ENCODE measurements around the gene NCOA3. TPM values are rescaled to one million over a fixed set of nuclear protein-coding genes. Genes with fewer than 3 reads are reported as not detected.
A peak's percentile ranks its signal among the peaks of the same experiment; 100 is the strongest.

NCOA3 gene
- total RNA-seq, 1 experiment from 2014 or later: 60.3 TPM

DNA sequence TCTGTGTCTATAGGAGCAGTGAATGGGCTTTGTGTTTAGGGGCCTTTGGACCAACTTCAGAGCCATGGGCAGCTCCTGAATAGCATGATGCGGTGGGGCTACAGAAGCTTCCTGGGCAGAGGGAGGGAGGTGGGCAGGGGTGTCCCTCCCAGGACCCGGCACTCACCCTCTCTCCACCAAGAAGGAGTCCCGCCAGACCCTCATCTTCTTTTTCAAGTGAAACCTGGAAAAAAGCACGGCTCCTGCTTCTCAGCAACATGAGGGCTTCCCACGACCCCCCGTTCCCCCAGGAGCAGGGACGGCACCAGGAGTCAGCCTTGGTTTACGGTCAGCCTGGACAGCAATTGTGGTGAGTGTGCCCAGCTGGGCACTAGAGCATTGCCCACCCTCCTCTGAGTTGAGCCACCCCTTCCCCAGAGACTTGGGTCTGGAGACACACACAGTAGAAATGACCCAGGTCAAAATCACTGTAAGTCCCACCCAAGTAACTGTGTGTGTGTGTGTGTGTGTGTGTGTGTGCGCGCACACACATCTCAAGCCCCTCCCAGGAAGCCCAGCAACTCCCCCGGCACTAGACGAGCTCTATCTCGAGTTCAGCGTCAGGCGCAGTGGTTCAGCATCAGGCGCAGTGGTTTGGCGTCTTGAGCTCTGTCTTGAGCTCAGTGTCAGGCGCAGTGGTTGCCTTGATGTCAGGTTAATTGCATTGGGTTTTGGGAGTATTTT, 175.4 kb downstream of the NCOA3 start:
- Mint-ChIP-seq H3K27ac (ENCODE audit: unreplicated experiment) (no peak overlapping the region), H3K36me3 (ENCODE audit: insufficient read depth, unreplicated experiment) (peaks cover 5% of the 10 kb centered on the region), H3K27me3 (ENCODE audit: unreplicated experiment) (no peaks in the 10 kb centered on the region), H3K4me1 (ENCODE audit: low read depth, unreplicated experiment) (no peaks in the 10 kb centered on the region), H3K9me3 (ENCODE audit: low read depth, unreplicated experiment) (no peaks in the 10 kb centered on the region), H3K4me3 (ENCODE audit: low read depth, unreplicated experiment) (no peak overlapping the region)
- CTCF ChIA-PET: interaction anchor here (0.7 to 1.7 kb wide), 2 partner anchors 8 to 943 kb away, joined by 4 to 12 read pairs; no protein-coding TSS in a partner anchor
- intact Hi-C loops (cut with micrococcal nuclease; ENCODE audit: unreplicated experiment): loop anchor here (5.0 kb wide), 2 partner anchors 620 to 945 kb away; no protein-coding TSS in a partner anchor
- DNase-seq: no peak
- TF ChIP-seq, protein P1, sequence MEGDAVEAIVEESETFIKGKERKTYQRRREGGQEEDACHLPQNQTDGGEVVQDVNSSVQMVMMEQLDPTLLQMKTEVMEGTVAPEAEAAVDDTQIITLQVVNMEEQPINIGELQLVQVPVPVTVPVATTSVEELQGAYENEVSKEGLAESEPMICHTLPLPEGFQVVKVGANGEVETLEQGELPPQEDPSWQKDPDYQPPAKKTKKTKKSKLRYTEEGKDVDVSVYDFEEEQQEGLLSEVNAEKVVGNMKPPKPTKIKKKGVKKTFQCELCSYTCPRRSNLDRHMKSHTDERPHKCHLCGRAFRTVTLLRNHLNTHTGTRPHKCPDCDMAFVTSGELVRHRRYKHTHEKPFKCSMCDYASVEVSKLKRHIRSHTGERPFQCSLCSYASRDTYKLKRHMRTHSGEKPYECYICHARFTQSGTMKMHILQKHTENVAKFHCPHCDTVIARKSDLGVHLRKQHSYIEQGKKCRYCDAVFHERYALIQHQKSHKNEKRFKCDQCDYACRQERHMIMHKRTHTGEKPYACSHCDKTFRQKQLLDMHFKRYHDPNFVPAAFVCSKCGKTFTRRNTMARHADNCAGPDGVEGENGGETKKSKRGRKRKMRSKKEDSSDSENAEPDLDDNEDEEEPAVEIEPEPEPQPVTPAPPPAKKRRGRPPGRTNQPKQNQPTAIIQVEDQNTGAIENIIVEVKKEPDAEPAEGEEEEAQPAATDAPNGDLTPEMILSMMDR (IDR thresholded peaks at IDR 0.05; ENCODE audit: unreplicated experiment): no peak
- BruUV-seq (replicated peaks): no TSS peak

DNA sequence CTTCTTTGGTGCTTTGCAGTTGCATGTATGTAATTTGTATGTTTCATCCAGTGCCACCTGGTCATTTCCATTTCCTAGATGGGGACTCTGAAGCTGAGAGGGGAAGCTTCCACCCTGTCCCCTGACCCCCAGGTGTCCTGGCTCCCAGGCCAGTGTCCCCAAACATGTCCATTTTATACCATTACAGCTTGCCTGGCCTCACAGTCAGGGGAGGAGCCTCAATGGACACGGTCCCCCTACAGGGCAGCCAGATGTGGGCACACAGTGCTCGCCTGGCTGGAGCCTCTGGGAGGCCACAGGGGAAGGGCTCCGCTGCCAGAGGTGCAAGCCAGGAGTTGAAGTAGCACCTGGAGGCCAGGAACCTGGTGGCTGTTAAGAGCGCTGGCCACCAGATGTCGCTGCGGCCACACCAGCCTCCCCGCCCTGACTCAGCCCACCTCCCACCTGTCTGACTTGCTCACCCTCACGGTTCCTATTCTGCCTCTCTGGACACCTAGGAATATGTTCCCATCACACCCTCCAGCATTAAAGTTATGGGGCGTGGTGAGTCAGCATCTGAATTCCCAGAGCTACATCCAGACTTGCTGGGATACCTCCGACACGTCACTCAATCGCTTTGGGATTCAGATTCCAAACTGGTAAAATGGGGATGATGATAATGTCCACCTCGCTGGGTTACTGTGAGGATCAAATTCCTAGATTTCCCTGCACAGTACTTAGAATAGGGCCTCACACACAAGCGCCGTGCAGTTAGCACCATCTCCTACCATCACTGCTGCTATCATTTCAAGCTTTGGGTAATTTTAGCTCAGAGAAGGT, 176.2 kb downstream of the NCOA3 start:
- no peaks in the 10 kb centered on the region for H3K4me1 Mint-ChIP-seq (ENCODE audit: low read depth, unreplicated experiment)
- no peaks in the 10 kb centered on the region for H3K27me3 Mint-ChIP-seq (ENCODE audit: unreplicated experiment)
- no peaks in the 10 kb centered on the region for H3K9me3 Mint-ChIP-seq (ENCODE audit: low read depth, unreplicated experiment)
- TF ChIP-seq, protein P1 (IDR thresholded peaks at IDR 0.05; ENCODE audit: unreplicated experiment): peak; percentile 98
- no TSS peak for BruUV-seq (replicated peaks)
- intact Hi-C loops (cut with micrococcal nuclease; ENCODE audit: unreplicated experiment): loop anchor here (1.0 to 5.0 kb wide), 3 partner anchors 34 to 944 kb away; no protein-coding TSS in a partner anchor
- DNase-seq: peak; percentile 87
- CTCF ChIA-PET: interaction anchor here (0.6 to 1.7 kb wide), 5 partner anchors 9 to 943 kb away, joined by 3 to 12 read pairs (median 5); no protein-coding TSS in a partner anchor
- H3K27ac Mint-ChIP-seq (ENCODE audit: unreplicated experiment): no peak overlapping the region
- peaks cover 5% of the 10 kb centered on the region for H3K36me3 Mint-ChIP-seq (ENCODE audit: insufficient read depth, unreplicated experiment)
- no peak overlapping the region for H3K4me3 Mint-ChIP-seq (ENCODE audit: low read depth, unreplicated experiment)

DNA sequence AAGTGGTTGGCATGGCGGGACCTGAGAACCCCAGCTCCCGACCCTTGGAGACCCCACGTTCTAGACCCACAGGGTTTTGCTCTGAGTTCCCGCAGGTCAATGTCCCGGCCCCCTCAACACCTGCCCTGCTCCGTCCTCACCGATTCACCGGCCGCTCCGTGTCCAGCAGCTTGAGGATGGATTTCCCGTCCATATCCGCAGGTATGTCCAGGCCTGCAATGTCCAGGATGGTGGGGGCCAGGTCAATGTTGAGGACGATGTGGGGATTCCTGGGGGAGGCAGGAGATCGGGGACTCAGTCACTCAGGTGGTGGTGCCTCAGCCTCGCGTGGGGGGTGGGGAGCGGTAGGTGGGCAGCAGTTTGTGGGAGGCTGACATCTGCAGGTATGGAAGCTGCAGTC, 176.8 kb downstream of the NCOA3 start:
- TF ChIP-seq, protein P1 (IDR thresholded peaks at IDR 0.05; ENCODE audit: unreplicated experiment): no peak
- H3K27ac Mint-ChIP-seq (ENCODE audit: unreplicated experiment): no peak overlapping the region
- no peaks in the 10 kb centered on the region for H3K9me3 Mint-ChIP-seq (ENCODE audit: low read depth, unreplicated experiment)
- CTCF ChIA-PET: interaction anchor here (0.6 to 1.7 kb wide), 6 partner anchors 33 to 942 kb away, joined by 3 to 12 read pairs (median 4); no protein-coding TSS in a partner anchor
- H3K27me3 Mint-ChIP-seq (ENCODE audit: unreplicated experiment): no peaks in the 10 kb centered on the region
- no peak overlapping the region for H3K4me3 Mint-ChIP-seq (ENCODE audit: low read depth, unreplicated experiment)
- no TSS peak for BruUV-seq (replicated peaks)
- peaks cover 6% of the 10 kb centered on the region for H3K36me3 Mint-ChIP-seq (ENCODE audit: insufficient read depth, unreplicated experiment)
- intact Hi-C loops (cut with micrococcal nuclease; ENCODE audit: unreplicated experiment): loop anchor here (1.0 to 5.0 kb wide), 3 partner anchors 34 to 944 kb away; no protein-coding TSS in a partner anchor
- no peaks in the 10 kb centered on the region for H3K4me1 Mint-ChIP-seq (ENCODE audit: low read depth, unreplicated experiment)
- DNase-seq: no peak

DNA sequence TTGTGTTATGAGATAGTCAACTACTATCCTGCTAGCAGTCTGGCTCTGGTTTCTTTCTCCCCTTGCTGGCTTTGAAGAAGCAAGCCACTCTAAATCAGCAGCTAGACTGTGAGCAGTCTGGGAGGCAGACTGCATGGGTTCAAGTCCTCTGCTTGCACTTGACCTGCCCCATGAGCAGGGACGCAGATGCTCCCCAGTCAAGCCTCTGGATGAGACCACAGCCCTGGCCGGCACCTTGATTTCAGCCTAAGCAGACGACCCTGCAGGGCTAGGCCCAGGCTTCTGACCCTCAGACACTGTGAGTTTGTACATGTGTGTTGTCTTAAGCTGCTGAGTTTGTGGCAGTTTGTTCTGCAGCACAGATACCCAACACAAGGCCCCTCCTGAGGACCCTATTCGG, 177.8 kb downstream of the NCOA3 start:
- TF ChIP-seq, protein P1 (IDR thresholded peaks at IDR 0.05; ENCODE audit: unreplicated experiment): no peak
- no peak overlapping the region for H3K4me3 Mint-ChIP-seq (ENCODE audit: low read depth, unreplicated experiment)
- H3K27me3 Mint-ChIP-seq (ENCODE audit: unreplicated experiment): no peaks in the 10 kb centered on the region
- peaks cover 8% of the 10 kb centered on the region for H3K36me3 Mint-ChIP-seq (ENCODE audit: insufficient read depth, unreplicated experiment)
- intact Hi-C loops (cut with micrococcal nuclease; ENCODE audit: unreplicated experiment): loop anchor here (5.0 kb wide), 2 partner anchors 618 to 943 kb away; no protein-coding TSS in a partner anchor
- no peak for DNase-seq
- no peak overlapping the region for H3K27ac Mint-ChIP-seq (ENCODE audit: unreplicated experiment)
- no peaks in the 10 kb centered on the region for H3K9me3 Mint-ChIP-seq (ENCODE audit: low read depth, unreplicated experiment)
- CTCF ChIA-PET: interaction anchor here (0.6 to 2.0 kb wide), 6 partner anchors 12 to 941 kb away, joined by 3 to 9 read pairs (median 3); no protein-coding TSS in a partner anchor
- no peaks in the 10 kb centered on the region for H3K4me1 Mint-ChIP-seq (ENCODE audit: low read depth, unreplicated experiment)
- BruUV-seq (replicated peaks): no TSS peak
